SK-N-SH treated with all-trans-retinoic acid at 6 μM for 48 hours (cell line): ENCODE results near the gene NFYC.

Experiments
- ARNTL ChIP-seq: fragments of 450-650 bp; formaldehyde crosslinking; IDR thresholded peaks from 2 replicates; pipeline ENCODE4 v1.5.0; 2020; ENCODE audit warnings: low read depth, mild to moderate bottlenecking, moderate library complexity, borderline replicate concordance
- CREB5 ChIP-seq: fragments of 250-450 bp; sonication (Bioruptor Pico); IDR thresholded peaks from 2 replicates; pipeline ENCODE4 v1.5.1; 2020; ENCODE audit warnings: low read depth, mild to moderate bottlenecking, moderate library complexity
- OSR1 ChIP-seq: fragments of 250-450 bp; sonication (Bioruptor Pico); IDR thresholded peaks from 2 replicates; pipeline ENCODE4 v1.8.0; 2022; ENCODE audit warnings: moderate library complexity, mild to moderate bottlenecking, inconsistent platforms
- PATZ1 ChIP-seq: fragments of 250-450 bp; sonication (Bioruptor Pico); IDR thresholded peaks from 2 replicates; pipeline ENCODE4 v1.8.0; 2020; ENCODE audit warnings: mild to moderate bottlenecking, moderate library complexity, borderline replicate concordance
- PPARA ChIP-seq: fragments of 250-450 bp; sonication (Bioruptor Pico); IDR thresholded peaks from 2 replicates; pipeline ENCODE4 v1.5.0; 2020; ENCODE audit warnings: mild to moderate bottlenecking, borderline replicate concordance
- RARB ChIP-seq: fragments of 250-450 bp; sonication (Bioruptor Pico); IDR thresholded peaks from 2 replicates; pipeline ENCODE4 v1.8.0; 2021; ENCODE audit warnings: mild to moderate bottlenecking, moderate library complexity
- TCF4 ChIP-seq: fragments of 250-450 bp; sonication (Bioruptor Pico); IDR thresholded peaks from 2 replicates; pipeline ENCODE4 v1.8.0; 2021; ENCODE audit warnings: mild to moderate bottlenecking, moderate library complexity, borderline replicate concordance
- TOX ChIP-seq: fragments of 250-450 bp; sonication (Bioruptor Pico); IDR thresholded peaks from 2 replicates; pipeline ENCODE4 v1.8.0; 2021; ENCODE audit warnings: mild to moderate bottlenecking, moderate library complexity, borderline replicate concordance
- ZC3H10 ChIP-seq: fragments of 250-450 bp; sonication (Bioruptor Pico); IDR thresholded peaks from 2 replicates; pipeline ENCODE4 v1.5.1; 2021; ENCODE audit warnings: mild to moderate bottlenecking, moderate library complexity
- ZFP3 ChIP-seq: fragments of 250-450 bp; sonication (Bioruptor Pico); IDR thresholded peaks from 2 replicates; pipeline ENCODE4 v1.5.0; 2020; ENCODE audit warnings: mild to moderate bottlenecking, moderate library complexity
- ZFP30 ChIP-seq: fragments of 450-650 bp; formaldehyde crosslinking; IDR thresholded peaks from 2 replicates; pipeline ENCODE4 v1.5.0; 2022; ENCODE audit warnings: mild to moderate bottlenecking, moderate library complexity
- ZNF565 ChIP-seq: fragments of 450-650 bp; formaldehyde crosslinking; conservative IDR thresholded peaks from 2 replicates; pipeline ENCODE4 v1.5.0; 2020; ENCODE audit warnings: low read depth, mild to moderate bottlenecking, moderate library complexity
- ZNF70 ChIP-seq: fragments of 450-650 bp; formaldehyde crosslinking; IDR thresholded peaks from 2 replicates; pipeline ENCODE4 v1.5.0; 2020; ENCODE audit warnings: mild to moderate bottlenecking, moderate library complexity

- TF ChIP-seq ZNF565 (CRISPR knock-in tag), result no peak
- no peak for TF ChIP-seq ZC3H10 (CRISPR knock-in tag)
- no peak for TF ChIP-seq ARNTL (CRISPR knock-in tag)
- TF ChIP-seq TOX, result no peak
- TF ChIP-seq PPARA (CRISPR knock-in tag), result no peak
- no peak for TF ChIP-seq TCF4
- no peak for TF ChIP-seq CREB5
- no peak for TF ChIP-seq OSR1 (CRISPR knock-in tag)
- no peak for TF ChIP-seq ZNF70
- no peak for TF ChIP-seq PATZ1
- no peak for TF ChIP-seq ZFP30 (CRISPR knock-in tag)
- TF ChIP-seq RARB (CRISPR knock-in tag), result no peak
- no peak for TF ChIP-seq ZFP3
These were observed 57.6 kb downstream of the NFYC start for GRCh38 chr1:40748841-40749718.
